ENCODE results near the gene ETNK2.

The ETNK2 gene

DNA sequence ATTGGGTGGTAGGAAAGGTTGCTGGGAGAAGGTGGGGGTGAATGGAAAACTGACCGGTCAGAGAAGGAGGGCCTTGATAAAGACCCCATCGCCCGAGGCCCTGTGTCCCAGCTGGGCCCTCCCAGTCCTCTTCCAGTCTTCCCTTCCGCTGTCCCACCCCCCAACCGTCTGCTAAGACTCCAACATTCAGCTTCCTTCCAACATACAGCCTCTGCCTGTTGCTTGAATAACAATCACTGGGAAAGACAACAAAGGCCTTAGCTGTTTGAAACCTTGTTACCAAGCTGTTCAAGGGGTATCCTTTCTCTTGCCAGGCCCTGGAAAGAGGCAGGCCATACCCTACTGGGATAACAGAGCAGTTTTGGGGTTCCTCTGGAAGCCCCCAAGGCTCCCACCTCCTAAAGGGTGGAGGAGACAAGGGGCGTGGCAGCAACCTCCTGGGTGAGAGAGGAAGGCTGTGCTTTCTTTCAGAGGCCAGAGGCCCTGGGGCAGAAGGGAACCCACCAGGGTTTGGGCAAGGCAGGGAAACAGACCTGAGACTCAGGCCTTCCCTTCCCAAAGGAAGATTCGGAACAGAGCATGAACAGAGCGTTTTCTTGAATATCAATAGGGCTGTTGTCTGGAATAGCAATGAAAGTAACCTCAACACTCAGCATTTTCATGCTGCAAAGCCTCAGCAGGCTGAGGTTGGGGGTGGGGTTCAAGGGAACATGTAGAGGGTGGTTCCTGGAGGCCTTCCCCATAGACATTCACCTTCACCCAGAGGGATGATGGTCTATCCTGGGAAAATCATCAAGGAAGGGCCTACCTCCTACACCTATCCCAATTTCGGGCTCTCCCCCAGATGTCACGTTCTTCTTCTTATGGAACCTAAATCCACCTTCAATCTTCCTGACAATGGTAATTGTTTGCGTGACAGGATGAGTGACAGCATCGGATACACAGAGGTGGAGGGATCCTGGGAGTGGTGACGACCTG lies 4.1 kb downstream of the ETNK2 start:
- no peak for DNase-seq (ENCODE audit: low spot score)

DNA sequence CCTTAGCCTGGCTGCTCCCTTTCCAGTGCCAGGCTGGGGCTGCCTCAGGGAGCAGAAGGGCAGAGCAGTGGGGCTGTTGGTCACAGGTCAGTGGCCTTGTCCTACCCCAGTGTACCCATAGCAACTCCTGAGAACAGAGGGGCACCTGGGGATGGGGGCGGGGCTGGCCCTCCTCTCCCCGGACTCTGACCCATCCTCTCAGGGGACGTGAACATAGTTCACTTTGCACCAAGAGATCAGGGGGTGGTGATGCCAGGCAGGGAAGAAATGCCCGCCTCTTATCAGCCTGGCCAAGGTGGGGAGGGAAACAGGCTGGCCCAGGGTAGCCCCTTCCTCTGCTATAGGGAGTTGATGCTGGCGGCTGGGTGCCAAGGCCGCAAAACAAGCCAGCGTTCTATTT lies 4.9 kb downstream of the ETNK2 start:
- no peak for DNase-seq (ENCODE audit: low spot score)

DNA sequence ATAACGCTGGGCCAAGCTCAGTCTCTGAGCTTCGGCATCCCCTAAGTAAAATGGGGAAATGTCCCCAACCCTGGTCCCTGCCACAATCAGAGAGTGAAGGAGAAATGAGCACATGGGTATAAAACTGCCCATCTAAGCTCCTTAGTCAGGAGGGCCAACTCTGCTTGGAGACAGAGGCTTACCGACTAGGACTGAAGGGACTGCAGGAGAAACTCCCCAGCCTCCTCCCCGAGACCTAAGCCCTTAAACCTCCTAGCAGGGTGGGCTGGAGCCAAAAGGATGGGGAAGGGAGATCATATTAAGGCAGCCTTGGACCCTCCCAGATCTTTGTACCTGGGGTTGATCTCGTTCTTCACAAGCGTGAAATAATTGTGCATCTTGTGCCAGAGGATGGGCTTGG lies 5.5 kb downstream of the ETNK2 start:
- DNase-seq (ENCODE audit: low spot score) = no peak

DNA sequence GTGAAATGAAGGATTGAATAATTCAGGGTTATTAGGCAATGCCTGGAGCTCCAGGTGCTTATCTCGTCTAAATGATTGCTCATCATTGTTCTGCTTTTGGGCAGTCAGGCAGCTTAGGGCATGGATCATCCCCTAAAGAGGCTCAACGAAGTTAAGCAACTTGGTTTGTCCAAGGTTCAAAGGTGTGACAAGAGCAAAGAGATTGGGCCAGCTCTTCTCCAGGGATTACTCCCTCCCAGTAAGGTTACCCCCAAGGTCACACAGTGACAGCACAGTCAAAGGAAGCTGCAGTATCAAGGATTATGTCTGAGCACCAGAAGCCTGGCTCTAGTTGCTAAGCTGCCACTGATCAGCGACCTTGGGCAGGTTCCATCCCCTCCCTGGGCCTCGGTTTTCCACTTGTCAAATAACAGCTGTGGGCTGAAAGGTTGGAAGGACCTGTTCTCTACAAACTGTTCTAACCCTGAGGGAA lies 6.8 kb downstream of the ETNK2 start:
- DNase-seq (ENCODE audit: low spot score) = no peak

DNA sequence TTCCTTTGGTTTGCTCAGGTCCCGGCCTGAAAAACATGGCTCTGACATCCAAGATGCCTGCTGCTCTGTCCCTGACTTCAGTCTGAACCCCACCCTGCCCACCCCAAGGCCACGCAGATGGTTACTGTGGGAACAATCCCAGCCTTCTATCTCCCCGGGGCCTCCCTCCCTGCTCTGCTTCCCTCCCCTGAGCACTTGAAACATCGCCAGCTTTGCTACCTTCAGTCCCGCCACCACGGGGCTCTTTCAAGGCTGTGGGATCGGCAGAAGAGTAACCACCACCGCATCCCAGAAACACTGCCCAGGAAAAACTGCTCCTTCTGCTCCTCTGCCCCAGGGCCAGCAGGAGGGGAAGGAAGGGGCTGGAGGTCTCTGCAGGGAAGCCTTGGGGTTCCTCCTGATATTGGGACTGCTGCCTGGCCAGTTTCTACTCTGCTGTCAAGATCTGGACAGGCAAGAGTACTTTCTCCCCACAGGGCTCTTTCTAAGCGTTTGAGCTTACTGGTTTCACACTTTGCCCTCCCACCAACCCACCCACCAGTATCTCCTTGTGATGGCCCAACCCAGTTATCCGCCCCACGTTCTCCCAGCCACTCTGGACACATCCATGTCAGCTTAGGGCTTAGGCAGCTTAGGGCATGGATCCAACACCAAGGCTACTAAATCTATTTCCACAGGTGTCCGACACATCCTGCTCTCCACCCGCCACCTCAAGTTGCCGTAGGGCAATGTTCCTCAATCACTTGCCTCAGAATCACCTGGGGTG lies 8.4 kb downstream of the ETNK2 start:
- DNase-seq (ENCODE audit: low spot score) = no peak

DNA sequence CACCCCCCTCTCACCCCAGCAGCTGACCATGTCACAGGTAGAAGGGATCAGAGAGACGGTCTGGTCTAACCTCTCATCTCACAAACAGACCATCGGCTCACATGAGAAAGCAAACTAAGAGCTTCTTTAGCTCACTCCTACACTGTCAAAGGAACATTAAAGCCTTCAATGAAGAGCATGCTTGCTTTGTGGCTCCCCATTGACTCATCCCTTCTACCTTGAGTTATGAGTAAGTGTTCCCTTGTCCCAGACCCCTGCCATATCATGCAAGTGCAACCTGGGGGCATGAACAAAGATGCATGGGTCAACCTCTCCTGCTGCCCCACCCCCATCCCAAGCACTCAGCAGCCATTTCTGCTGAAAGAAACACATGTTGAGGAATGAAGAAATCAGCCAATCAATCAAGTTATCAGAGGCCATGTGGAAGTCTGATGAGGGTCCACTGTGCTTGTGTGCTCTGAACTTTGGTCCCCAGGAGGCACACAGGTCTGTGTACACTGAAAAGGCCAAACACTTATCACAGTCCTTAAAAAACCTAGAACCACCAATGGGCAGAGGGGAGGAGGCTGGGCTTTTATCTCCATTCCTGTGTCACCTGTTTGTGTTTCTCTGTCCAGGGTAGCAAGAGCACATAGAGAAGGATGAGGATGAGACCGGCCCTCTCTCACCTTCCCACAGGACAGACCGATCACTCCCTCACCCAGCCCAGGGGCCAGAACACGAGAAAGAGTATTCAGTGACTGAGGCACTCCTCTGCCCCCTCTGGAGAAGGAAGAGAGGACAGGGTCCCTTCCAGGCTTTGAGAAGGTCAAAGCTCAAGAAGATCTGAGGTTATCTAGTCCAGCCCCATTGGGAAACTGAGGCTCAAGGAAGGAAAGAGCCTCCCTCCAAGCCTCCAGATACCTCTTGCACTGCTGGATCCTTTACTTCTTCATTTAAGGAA lies 9.5 kb downstream of the ETNK2 start:
- no peak for DNase-seq (ENCODE audit: low spot score)

DNA sequence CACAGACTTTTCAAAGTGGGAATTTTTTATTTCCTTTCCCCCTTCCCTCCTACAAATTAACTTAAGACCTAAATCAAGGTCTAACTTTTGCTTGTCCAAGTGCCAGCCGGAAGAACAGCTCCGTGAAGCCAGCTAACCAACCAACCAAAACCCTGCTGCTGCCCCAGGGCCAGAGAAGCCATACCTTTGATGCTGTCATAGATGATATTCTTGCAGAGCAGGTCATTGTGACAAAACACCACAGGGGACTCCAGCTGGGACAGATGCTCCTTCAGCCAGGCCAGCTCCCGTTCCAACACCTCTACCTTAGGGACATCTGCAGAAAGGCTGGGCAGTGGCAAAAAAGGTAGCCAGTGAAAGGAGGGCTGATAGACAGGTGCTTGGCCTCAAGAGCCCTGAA lies 10.7 kb downstream of the ETNK2 start:
- DNase-seq (ENCODE audit: low spot score) = no peak

DNA sequence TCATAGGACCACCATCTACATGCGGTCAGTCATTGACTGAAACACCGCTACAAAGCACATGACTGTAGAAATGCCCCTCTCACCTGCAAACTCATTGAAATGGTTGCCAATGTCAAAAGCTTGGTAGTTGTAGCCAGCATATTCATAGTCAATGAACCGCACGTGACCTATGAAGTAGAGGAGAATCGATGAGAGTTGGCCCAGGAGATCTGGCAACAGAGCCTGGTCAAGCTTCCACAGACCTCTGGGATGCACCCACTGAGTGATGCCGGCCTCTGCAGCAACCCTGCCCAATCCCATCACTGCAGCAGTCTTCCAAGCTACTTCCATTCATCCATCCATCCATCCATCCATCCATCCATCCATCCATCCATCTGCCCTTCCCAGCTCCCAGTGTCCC lies 11.9 kb downstream of the ETNK2 start:
- DNase-seq (ENCODE audit: low spot score) = no peak

DNA sequence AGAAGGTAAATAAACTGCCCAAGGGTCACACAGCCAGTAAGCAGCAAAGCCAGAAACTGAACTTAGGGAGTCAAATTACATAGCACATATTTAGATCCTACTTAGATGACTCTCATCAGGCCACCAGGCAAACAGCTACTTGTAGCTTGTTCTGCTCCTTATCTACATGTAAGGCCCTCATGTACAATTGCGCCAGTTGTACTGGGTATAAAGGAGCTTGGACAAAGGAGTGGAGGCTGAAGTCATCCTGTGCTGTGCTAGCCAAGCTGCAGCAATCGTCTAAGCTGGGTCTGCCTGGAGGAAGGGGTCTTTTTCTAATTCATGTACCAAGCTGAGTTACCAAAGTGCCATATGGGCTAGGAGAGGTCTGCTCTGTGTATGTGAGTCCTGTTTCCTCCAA lies 12.8 kb downstream of the ETNK2 start:
- DNase-seq (ENCODE audit: low spot score) = no peak

DNA sequence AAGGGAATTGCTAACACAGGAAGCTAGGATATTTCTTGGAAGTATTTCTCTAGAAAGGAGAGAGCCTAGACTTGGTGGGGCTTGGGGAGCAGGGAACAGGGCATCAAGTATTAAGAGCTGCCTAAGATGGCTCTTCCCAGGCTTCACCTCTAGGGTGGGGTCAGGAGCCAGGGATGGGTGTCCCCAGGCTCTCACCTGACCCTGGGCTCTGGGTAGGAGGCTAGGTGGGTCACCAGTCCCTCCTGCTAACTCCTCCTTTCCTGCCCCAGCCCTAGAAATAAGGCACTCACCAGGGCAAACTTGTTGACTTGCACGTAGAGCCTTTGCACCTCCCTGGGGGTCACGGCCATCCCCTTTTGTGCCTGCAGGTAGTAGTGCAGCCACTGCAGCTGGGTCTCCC lies 15.0 kb downstream of the ETNK2 start:
- DNase-seq (ENCODE audit: low spot score) = no peak

DNA sequence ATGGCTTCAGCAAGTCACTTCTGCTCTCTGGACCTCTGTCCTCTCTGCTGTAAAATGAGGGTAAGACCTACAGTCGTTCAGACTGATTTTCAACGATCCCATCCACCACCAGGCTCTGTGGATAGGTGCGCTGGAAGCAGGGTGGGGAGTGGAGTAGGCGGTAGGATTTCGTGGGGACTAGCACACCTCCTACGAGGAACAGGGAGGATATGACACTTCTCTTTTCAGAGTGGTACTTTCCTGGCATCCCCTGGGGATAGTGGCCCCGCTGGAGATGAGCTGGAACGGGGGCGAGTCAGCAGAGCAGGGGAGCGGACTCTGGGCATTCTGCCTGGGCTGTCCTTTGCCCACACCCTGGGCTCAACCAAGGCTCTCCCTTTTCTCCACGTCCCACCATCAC lies 17.7 kb downstream of the ETNK2 start:
- no peak for DNase-seq (ENCODE audit: low spot score)

DNA sequence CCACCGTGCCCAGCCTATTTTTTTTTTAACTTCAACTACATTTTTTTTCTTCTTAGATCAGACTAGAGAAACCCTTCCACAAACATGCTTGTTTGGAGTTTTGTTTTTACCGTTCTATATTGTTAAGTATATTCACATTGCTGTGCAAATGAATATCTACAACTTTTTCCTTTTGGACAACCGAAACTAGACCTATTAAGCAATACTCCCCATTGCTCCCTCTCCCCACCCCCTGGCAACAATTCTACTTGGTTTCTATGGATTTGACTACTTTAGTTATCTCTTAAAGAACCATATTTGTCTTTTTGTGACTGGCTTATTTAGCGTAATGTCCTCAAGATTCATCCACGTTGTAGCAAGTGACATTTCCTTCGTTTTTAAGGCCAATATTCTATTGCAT lies 19.1 kb downstream of the ETNK2 start:
- DNase-seq (ENCODE audit: low spot score) = no peak

DNA sequence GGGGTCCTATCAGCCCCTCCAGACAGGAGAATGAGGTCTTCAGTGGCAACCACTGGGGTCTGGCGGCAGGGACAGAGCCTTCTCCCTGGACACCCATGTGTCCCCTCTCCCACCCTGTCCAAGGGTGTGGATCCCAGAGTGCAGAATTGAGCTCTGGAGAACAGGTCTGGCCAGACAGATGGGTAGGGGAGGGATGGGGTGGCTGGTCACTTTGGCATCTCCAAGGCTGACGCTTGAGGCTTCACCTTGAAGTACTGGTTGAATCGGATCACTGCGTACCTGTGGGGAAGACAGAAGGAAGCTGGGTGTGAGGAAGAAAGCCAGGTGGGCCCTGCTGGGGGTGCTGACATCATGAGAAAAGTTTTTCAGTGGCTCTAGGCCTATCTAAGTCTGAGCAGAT lies 19.9 kb downstream of the ETNK2 start:
- no peak for DNase-seq (ENCODE audit: low spot score)

DNA sequence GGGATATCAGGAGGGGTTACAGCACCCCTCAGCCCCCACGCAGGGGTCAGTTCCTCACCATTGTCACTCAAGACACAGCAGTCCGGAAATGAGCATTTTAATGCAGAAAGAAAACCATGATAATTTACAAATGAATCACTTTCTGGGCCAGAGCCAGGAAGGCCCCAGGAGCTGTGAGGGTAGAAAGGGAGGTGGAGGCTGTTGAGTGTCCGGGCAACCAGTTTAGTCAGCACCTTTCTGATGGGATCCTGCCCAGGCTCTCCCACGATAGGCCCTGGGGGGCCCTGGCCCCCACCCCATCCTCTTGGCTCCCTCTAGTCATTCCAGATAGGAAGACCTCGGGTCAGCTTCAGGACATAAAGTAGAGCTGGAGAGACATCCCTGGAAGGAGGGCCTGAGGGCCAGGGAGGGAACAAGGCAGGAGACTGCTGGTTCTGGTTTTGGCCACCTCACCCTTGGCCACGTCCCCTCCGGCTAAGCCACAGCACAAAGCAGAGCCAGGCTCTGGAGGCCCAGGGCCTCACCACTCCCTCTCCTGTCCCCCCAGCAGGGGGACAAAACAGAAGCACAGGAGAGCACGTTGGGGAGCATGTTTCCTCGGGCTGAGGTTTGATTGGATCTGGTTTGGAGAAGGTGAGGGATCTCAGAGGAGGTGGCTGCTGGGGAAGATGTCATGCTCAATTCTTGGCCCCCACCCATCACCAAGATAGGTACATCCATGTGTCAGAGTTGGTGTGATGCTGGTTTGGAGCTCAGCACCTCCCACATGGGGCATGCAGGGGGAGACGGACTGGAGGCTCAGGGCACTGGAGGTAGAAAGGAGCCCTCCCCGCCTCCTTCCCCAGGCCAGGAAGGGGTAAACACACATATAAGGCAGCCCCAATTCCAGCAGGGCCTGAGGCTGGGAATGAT lies 20.6 kb downstream of the ETNK2 start:
- DNase-seq (ENCODE audit: low spot score) = no peak

DNA sequence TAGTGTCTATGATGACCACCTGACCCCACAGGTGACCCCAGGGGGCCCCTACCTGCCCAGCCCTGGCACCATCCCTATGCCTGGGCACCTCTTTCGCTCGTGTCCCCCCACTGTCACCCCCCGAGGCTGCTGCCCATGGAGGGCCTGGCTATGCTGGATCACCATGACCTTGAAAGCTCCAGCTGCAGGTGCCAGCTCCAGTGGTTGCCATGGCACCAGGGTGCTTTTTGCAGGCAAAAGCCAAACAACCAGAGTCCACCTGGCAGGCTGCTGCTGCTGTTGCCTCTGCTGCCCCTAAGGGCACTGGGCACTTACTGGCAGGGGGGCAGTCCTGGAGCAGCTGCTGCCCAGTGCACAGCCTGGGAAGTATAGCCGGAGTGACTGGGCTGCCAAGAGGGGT lies 21.7 kb downstream of the ETNK2 start:
- DNase-seq (ENCODE audit: low spot score) = no peak

DNA sequence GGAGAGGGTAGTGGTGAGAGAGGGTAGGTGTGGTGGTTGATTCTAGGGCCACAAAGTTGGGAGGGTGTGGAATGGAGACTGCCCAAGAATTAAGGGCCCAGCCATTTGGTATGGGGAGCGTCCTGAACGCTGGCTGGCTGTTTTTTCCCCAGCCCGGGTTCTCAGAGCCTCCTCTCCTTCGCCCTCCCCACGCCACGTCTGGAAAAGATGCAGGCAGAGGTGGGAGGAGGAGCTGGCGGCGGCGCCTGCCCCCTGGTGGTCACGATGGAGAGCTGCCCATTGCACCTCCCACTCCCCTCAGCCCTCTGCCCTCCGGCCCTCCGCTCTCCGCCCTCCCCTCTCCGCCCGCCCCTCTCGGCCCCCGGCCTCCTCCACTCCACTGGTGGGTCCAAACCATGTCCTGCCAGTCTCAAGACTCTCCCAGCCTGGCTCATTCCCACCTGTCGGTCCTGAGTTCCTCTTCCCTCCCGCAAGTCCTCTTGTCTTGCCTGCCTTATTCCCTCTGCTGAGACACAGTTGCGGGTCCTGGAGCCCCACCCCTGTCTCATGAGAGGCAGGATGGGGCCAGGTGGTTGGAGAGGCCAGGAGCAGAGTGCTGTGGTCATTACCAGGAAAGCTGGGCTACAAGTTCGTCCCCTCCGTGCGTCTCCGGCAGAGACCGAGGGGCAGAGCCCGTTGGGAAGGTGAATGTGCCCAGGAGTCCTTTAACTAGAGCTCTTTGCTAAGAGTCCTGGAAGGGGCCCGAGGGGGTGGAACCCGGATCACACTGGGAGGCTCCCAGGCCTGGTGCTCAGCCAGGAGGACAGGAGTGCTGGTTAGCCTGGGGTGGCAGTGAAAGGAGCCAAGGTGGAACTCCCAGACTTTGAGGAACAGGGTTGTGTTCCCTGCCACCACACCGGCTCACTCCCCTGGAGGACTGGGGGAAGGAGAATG lies 22.6 kb downstream of the ETNK2 start:
- peak; percentile 81 for DNase-seq (ENCODE audit: low spot score)

DNA sequence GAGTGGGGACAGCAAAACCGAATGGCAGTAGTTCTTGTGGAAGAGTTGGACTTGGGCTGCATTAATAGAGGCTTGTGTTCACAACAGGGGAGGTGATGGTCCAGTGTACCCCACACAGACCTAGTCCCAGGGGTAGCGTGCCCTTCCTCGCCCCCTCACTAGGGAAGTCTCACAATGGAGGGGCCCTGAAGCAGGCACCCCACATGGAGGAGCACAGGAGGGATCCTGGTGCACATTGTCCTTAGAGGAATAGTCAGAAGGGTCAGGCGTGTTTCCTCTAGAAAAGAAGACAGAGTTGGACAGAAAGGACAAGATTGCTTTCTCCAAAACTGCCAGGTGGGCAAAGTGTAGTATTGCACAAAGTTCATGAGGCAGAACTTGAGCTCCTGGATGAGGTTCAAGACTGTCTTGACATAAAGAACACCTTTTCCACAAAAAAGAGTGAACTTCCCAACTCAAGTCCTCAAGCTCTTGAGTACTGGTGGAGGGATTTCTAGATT lies 23.3 kb downstream of the ETNK2 start:
- DNase-seq (ENCODE audit: low spot score) = no peak

DNA sequence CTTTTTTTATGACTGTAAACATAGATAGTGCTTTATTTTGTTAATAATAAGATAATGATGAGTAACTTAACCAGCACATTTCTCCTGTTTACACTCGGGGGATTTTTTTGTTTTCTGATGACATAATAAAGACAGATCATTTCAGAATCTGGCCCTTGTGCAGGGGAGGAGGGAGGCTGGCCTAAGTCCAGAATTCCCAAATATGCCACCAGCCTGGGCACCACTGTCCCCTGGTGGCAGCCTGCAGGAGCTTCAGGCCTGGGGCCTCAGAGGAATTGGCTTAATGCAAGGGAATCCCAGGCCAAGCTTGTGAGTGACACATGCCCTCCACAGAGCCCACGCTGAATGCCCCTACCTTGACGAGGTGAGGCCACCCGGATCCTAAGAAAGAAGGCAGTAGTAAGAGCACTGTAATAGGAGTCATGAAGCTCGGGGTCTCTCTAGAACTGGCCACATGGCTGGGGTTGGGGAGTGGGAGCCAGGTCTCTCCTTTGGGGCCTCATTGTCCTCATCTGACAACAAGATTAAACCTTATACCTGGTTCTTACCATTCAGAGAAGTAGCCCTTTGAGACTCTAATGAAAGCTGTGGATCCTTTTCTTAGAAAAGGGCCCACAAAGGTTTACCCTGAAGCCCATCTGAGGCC lies 24.1 kb downstream of the ETNK2 start:
- DNase-seq (ENCODE audit: low spot score) = peak; percentile 77

DNA sequence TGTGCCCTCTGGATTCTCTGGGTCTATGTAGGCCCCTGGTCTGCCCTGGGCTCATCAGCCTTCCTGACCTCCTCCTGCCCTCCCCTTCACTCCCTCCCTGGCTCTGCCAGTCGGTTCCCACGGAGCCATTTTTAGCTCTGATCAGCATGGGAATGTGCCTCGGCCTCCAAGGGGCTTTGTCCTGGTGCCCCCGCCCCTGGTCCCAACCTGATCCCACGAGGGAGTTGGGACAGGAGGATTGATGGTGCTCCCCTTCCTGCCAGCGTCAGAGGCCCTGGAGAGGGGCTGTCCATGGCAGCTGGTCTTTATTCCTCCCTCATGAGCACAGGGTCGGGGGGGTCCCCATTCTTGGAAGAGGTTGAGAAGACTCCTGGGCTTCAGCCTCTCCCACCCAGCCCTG lies 24.9 kb downstream of the ETNK2 start:
- DNase-seq (ENCODE audit: low spot score) = no peak
